Measurements from ENCODE around the gene HNRNPUL1. TPM values are rescaled to one million over a fixed set of nuclear protein-coding genes. Genes with fewer than 3 reads are reported as not detected.

Gene HNRNPUL1
- total and polyA plus RNA-seq, 10 of the 15 experiments (the other 5 are each of a cell fraction or from before 2014, with no cell fraction given): 11.1 to 276 (median 117) TPM

GRCh38 chr19:41230067-41230857 lies 33.9 kb upstream of the HNRNPUL1 start:
- ChIA-PET POLR2A (no interaction called here), SMC1A (ENCODE audit: uncharacterized antibody, unreplicated experiment) (no interaction called here), CTCF (no interaction called here), RAD21 (ENCODE audit: unreplicated experiment) (no interaction called here)
- Histone ChIP-seq H3K4me2 (ENCODE audit: control insufficient read depth, insufficient read depth) (no peak overlapping the region), H4K20me1 (ENCODE audit: control insufficient read depth, insufficient read depth) (no peaks in the 10 kb centered on the region), H3K9ac (ENCODE audit: control insufficient read depth, insufficient read depth, low read length) (no peak overlapping the region), H3K9me3 (replicated peaks; ENCODE audit: control insufficient read depth, insufficient read depth, low read length) (no peaks in the 10 kb centered on the region), H3K4me3 (no peak overlapping the region), H3K79me2 (ENCODE audit: control insufficient read depth, insufficient read depth, low read length) (no peaks in the 10 kb centered on the region), H3K36me3 (ENCODE audit: control insufficient read depth in 2 of 2, insufficient read depth in 2 of 2, low read length in 1 of 2) (no peaks in the 10 kb centered on the region), H3K4me1 (ENCODE audit: control insufficient read depth, insufficient read depth, low read length) (no peaks in the 10 kb centered on the region), H2AFZ (ENCODE audit: control insufficient read depth, low read depth, low read length) (no peak overlapping the region), H3K27ac (ENCODE audit: control insufficient read depth, insufficient read depth) (no peak overlapping the region), H3K27me3 (replicated peaks in 1 of 2; ENCODE audit: control insufficient read depth in 2 of 2, insufficient read depth in 2 of 2, low read length in 1 of 2) (peaks cover 0 to 3% of the 10 kb centered on the region in 2 experiments; a peak in 2 of 4 replicates)
- 57% methylated on average over 3 of the region's 3 CpGs for WGBS (ENCODE audit: insufficient coverage, insufficient replicate concordance, low lambda C conversion rate, missing lambda C conversion rate)
- BruUV-seq (replicated peaks): no TSS peak
- intact Hi-C loops (cut with micrococcal nuclease; ENCODE audit: unreplicated experiment) (no loop called here), in situ Hi-C loops (cut with MboI) (no loop called here)
- no peak for TF ChIP-seq WRNIP1 (IDR thresholded peaks at IDR 0.05; ENCODE audit: borderline replicate concordance, low read depth, low read length)
- TF ChIP-seq, protein P1, sequence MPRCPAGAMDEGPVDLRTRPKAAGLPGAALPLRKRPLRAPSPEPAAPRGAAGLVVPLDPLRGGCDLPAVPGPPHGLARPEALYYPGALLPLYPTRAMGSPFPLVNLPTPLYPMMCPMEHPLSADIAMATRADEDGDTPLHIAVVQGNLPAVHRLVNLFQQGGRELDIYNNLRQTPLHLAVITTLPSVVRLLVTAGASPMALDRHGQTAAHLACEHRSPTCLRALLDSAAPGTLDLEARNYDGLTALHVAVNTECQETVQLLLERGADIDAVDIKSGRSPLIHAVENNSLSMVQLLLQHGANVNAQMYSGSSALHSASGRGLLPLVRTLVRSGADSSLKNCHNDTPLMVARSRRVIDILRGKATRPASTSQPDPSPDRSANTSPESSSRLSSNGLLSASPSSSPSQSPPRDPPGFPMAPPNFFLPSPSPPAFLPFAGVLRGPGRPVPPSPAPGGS (IDR thresholded peaks at IDR 0.05; ENCODE audit: borderline replicate concordance, insufficient read depth, low read depth, low read length, poor library complexity, severe bottlenecking): peak; percentile 77
- DNase-seq (ENCODE audit: low read depth, low spot score): no peak
- no peak for FAIRE-seq
- no peak for ATAC-seq

DNA sequence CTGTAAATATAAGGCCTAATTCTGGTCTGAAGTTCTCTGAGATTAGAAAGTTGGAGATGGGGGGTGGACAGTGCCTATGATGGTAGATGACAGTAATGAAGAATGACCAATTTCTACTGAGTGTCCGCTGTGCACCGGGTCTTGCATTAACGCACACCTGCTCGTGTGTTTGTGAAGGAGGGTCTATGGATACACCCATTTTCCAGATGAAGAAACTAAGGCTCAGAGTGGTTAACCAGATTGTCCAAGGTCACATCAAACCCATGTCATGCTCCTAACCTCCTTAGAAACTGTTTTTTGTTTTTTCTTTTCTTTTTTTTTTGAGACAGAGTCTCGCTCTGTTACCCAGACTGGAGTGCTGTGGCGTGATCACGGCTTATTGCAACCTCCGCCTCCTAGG lies 31.5 kb upstream of the HNRNPUL1 start:
- Histone ChIP-seq H3K9ac (ENCODE audit: control insufficient read depth, insufficient read depth, low read length) (no peak overlapping the region), H3K36me3 (ENCODE audit: control insufficient read depth in 2 of 2, insufficient read depth in 2 of 2, low read length in 1 of 2) (no peaks in the 10 kb centered on the region), H3K27ac (ENCODE audit: control insufficient read depth, insufficient read depth) (no peak overlapping the region), H3K4me2 (ENCODE audit: control insufficient read depth, insufficient read depth) (no peak overlapping the region), H3K4me1 (ENCODE audit: control insufficient read depth, insufficient read depth, low read length) (no peaks in the 10 kb centered on the region), H2AFZ (ENCODE audit: control insufficient read depth, low read depth, low read length) (no peak overlapping the region), H4K20me1 (ENCODE audit: control insufficient read depth, insufficient read depth) (no peaks in the 10 kb centered on the region), H3K79me2 (ENCODE audit: control insufficient read depth, insufficient read depth, low read length) (no peaks in the 10 kb centered on the region), H3K27me3 (replicated peaks in 1 of 2; ENCODE audit: control insufficient read depth in 2 of 2, insufficient read depth in 2 of 2, low read length in 1 of 2) (no peaks in the 10 kb centered on the region; a peak in 1 of 4 replicates), H3K4me3 (no peak overlapping the region), H3K9me3 (replicated peaks; ENCODE audit: control insufficient read depth, insufficient read depth, low read length) (no peaks in the 10 kb centered on the region)
- RAD21 ChIA-PET (ENCODE audit: unreplicated experiment): no interaction called here
- BruUV-seq (replicated peaks): no TSS peak
- SMC1A ChIA-PET (ENCODE audit: uncharacterized antibody, unreplicated experiment): no interaction called here
- 75% methylated on average over 5 of the region's 8 CpGs for WGBS (ENCODE audit: insufficient coverage, insufficient replicate concordance, low lambda C conversion rate, missing lambda C conversion rate)
- DNase-seq (ENCODE audit: low read depth, low spot score): no peak
- intact Hi-C loops (cut with micrococcal nuclease; ENCODE audit: unreplicated experiment) (no loop called here), in situ Hi-C loops (cut with MboI) (no loop called here)
- TF ChIP-seq FOXK2 (IDR thresholded peaks at IDR 0.05) (no peak), MEF2A (IDR thresholded peaks at IDR 0.05; ENCODE audit: insufficient read depth, low read depth, low read length) (no peak), WRNIP1 (IDR thresholded peaks at IDR 0.05; ENCODE audit: borderline replicate concordance, low read depth, low read length) (no peak)
- FAIRE-seq: no peak
- CTCF ChIA-PET: no interaction called here
- ATAC-seq: no peak
- POLR2A ChIA-PET: no interaction called here
